CD4-positive, alpha-beta T cell treated with Interferon alpha-2 for 1 hour (primary cell): Measurements from ENCODE around the gene ZBTB8OS.
A peak's percentile ranks its signal among the peaks of the same experiment; 100 is the strongest.
"Not testable (repeated sequence)": the region's sequence is repeated elsewhere in the genome, so short reads cannot be mapped to it uniquely, and the experiment has no call there.

ENCODE experiments used
- DNase-seq, 2 donors: peaks; one replicate each; pipeline ENCODE4 v3.0.0-alpha.2; 2020 to 2022

ZBTB8OS gene

GRCh38 chr1:32650248-32650751 lies at the start of gene ZBTB8OS:
ZBTB8OS (minus strand) TSS chr1:32650550; CDS start chr1:32650529, 21 bp downstream.
- peak; percentile 93 for DNase-seq

- not testable (repeated sequence) for DNase-seq
Measured at GRCh38 chr1:32696996-32697395, 46.6 kb upstream of the ZBTB8OS start.

GRCh38 chr1:32696041-32696440 lies 45.7 kb upstream of the ZBTB8OS start:
- DNase-seq = no peak

GRCh38 chr1:32695098-32695904 lies 45.0 kb upstream of the ZBTB8OS start:
- DNase-seq = peak in 1 of 2 donors; percentile 11

- DNase-seq = no peak
Measured at GRCh38 chr1:32693455-32694174, 43.3 kb upstream of the ZBTB8OS start.

GRCh38 chr1:32686387-32686786 lies 36.0 kb upstream of the ZBTB8OS start:
- no peak for DNase-seq

DNA sequence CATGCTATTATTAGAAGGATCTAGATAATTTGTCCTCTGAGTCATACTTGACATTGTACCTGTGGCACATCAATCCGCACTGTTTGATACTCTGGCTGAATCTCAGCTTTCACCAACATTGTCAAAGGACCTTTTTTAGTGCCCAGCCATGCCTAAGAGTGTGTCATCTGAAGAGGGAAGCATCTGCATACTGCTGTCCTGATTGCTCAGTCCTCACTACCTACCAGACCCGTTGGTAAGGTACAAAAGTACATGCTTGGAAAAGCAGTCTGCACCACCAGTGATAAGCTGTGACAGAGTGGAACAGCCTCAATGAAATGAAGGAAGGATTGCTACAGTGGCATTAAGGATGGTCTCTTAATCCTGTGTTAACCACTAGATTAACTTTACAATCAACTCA lies 35.1 kb upstream of the ZBTB8OS start:
- no peak for DNase-seq

GRCh38 chr1:32684167-32684811 lies 33.9 kb upstream of the ZBTB8OS start:
- DNase-seq = no peak

DNA sequence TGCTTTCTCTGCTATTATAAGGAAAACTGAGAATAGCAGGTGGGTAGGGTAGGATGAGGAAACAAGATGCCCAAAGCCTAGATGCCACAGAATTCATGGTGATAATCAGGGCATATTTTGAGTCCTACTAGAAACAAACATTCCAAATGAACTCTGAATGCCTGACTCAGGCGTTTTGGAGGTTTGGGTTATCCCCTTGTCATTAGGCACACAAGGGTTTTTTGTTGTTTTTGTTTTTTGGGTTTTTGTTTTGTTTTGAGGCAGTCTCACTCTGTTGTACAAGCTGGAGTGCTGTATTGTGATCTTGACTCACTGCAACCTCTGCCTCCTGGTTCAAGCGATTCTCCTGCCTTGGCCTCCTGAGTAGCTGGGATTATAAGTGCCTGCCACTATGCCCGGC lies 33.0 kb upstream of the ZBTB8OS start:
- no peak for DNase-seq

DNA sequence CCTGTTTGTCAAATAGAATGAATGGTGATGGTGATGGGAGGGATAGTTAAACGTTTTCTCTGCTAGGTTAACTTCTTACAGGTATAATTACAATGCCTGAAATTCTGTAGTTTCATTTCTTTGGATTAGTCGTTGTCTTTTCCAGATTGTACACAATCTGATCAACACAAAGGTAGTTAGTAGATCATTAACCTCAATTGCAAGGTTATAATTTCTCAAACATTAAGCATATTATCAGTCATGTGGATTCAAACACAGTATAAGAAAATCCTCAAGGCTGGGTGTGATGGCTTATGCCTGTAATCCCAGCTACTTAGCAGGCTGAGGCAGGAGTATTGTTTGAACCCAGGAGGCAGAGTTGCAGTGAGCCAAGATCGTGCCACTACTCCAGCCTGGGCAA lies 31.6 kb upstream of the ZBTB8OS start:
- DNase-seq = no peak

DNA sequence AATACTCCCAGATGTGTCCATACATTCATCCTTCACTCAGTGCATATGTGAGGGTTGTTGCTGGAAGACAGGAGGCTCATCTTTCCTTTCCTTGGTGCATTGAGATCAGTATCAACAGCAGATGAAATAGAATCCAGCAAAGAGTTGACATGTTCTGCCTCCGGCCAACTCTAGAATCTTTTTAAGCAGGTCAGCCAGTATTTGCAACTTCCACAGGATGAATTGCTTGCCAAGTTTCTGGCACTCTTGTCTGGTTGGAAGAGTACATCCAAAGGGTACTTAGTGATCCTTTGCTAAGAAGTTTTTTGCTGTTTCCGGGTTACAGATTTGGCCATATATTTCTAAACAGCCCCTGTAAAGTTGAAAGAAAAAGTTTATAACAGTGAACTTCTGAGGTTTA lies 31.2 kb upstream of the ZBTB8OS start:
- no peak for DNase-seq

GRCh38 chr1:32680642-32681041 lies 30.3 kb upstream of the ZBTB8OS start:
- DNase-seq = no peak

- DNase-seq = not testable (repeated sequence)
Measured at GRCh38 chr1:32679993-32680392, 29.6 kb upstream of the ZBTB8OS start.

DNA sequence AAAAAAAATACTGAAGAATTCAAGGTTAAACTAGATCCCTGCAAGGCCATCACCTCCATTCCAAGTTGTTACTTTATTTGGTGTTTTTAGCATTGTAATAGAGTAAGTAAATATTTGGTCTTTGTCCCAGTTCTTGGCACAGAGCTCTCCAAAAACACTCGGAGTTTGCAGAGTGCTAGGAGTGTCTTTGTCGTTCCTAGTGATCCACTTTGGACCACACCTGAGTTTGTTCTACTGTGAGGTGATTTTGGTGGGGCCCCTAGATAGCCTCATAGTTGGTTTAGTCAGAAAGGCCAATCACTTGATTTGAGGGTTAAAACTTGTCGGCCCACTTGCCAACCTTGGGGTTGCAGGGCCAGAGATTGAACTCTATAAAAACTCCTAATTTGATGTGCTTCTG lies 26.6 kb upstream of the ZBTB8OS start:
- DNase-seq = no peak

DNA sequence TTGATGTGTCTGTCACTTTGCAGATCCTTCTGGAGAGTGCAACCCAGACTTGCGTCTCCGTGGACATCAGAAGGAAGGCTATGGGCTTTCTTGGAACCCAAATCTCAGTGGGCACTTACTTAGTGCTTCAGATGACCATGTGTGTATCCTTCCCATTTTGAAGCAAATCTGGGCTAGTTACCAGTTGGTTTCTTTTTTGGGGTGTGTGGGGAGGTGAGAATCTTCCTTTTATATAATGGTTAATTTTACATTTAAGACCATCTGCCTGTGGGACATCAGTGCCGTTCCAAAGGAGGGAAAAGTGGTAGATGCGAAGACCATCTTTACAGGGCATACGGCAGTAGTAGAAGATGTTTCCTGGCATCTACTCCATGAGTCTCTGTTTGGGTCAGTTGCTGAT lies 18.4 kb upstream of the ZBTB8OS start:
- DNase-seq = not testable (repeated sequence)

DNA sequence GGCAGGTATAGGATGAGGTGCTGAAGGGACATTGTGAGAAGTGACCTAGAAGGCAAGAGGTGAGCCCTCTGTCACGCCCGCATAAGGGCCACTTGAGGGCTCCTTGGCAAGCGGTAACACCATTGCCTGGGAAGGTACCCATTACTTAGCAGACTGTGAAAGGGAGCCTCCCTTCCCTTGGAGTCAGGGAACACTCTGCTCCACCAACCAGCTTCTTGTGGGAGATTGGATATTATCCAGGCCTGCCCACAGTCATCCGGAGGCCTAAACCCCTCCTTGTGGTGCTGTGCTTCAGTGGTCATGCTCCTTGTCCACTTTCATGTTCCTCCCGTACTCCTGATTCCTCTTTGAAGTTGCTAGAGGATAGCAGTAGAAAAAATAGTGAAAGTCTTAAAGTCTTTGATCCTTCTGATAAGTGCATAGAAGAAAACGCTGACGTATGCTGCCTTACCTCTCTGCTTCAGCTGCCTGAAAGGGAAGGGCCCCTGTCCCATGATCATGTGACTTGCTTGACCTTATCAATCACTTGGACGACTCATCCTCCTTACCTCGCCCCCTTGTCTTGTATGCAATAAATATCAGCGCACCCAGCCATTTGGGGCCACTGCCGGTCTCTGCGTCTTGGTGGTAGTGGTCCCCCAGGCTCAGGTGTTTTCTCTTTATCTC lies 16.7 kb upstream of the ZBTB8OS start:
- DNase-seq = no peak

DNA sequence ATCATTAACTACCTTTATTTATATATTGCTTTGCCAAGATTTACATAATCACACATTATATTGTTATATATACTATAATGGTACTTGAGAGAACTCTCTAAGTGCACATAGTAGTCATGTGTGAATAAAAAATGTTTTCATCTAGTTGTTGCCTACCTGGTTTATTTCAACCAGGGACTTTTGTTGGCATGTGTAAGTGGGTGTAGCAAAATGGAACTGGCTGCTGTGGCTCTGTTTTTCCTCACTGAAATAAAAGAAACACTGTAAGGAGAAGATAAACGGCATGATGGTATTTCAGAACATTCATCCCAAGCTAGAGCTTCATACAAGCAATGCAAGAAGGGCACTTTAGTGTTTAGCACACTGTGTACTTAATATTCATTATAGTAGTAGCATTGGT lies 15.6 kb upstream of the ZBTB8OS start:
- DNase-seq = no peak

GRCh38 chr1:32659581-32659980 lies 9.2 kb upstream of the ZBTB8OS start:
- DNase-seq = no peak

GRCh38 chr1:32652244-32652962 lies 2.1 kb upstream of the ZBTB8OS start:
- DNase-seq = no peak

- no peak for DNase-seq
Measured at GRCh38 chr1:32651461-32652073, 1.2 kb upstream of the ZBTB8OS start.

- peak; percentile 98 to 99 for DNase-seq
Measured at GRCh38 chr1:32650752-32651460, 556 bp upstream of the ZBTB8OS start, which contains the start of gene RBBP4. RBBP4 (plus strand) TSS chr1:32651208; CDS start chr1:32651307, 99 bp downstream.
